Activated naive CD8-positive, alpha-beta T cell treated with anti-CD3 and anti-CD28 coated beads, Interleukin-2, amount 50 U/mL, for 24 hours (primary cell): ENCODE measurements around the gene C1QTNF12.

Experiments
- ATAC-seq: fragments of 150-1000 bp; cut with Tn5 transposase; one replicate; pipeline ENCODE4 v1.10.0; 2021
- DNase-seq: peaks from one replicate; pipeline ENCODE4 v3.0.0; 2021
- H3K27ac Mint-ChIP-seq: one replicate; pipeline ENCODE4 v1.8.0; 2021; ENCODE audit warnings: mild to moderate bottlenecking, mixed read lengths
- H3K27me3 Mint-ChIP-seq: one replicate; pipeline ENCODE4 v1.8.0; 2021; ENCODE audit warnings: mixed read lengths
- H3K36me3 Mint-ChIP-seq: one replicate; pipeline ENCODE4 v1.8.0; 2021; ENCODE audit warnings: low read depth, mixed read lengths
- H3K4me1 Mint-ChIP-seq: one replicate; pipeline ENCODE4 v1.8.0; 2021; ENCODE audit warnings: mixed read lengths
- H3K4me3 Mint-ChIP-seq: one replicate; pipeline ENCODE4 v1.8.0; 2021; ENCODE audit warnings: mild to moderate bottlenecking, moderate library complexity, mixed read lengths
- H3K9me3 Mint-ChIP-seq: one replicate; pipeline ENCODE4 v1.8.0; 2021; ENCODE audit warnings: mixed read lengths

Gene C1QTNF12

DNA sequence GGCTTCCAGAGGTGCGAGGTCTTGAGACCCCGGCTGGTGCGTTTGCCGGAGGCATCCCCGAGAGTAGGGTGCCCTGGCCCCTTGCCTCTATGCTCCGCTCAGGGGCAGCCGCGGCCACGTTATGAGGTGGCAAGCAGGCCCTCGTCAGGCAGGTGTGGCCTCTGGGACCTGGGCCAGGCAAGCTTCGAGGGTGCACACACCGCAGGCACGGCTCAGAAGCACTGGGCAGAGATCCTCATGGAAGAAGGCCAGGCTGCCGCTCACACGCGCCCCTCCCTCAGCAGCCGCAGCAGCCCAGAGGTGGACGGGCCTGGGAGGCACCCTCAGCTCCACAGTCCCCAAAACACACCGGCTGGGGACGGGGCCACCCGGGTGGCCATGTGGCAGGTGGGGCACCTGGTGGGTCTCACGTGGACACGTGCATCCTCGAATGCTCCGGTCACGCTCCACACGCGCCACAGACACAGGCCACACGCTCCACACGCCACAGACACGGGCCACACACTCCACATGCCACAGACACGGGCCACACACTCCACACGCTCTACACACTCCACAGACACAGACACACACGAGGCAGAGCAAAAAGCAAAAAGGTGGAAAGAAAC, 21.2 kb downstream of the C1QTNF12 start:
- DNase-seq (no peak), ATAC-seq (no peak)
- H3K36me3 Mint-ChIP-seq, result peaks cover 27% of the 10 kb centered on the region
- no peak overlapping the region for H3K4me3 Mint-ChIP-seq
- no peaks in the 10 kb centered on the region for H3K9me3 Mint-ChIP-seq
- H3K4me1 Mint-ChIP-seq, result peaks cover 17% of the 10 kb centered on the region
- H3K27ac Mint-ChIP-seq, result no peak overlapping the region
- H3K27me3 Mint-ChIP-seq, result no peaks in the 10 kb centered on the region

- Mint-ChIP-seq H3K36me3 (peaks cover 21% of the 10 kb centered on the region), H3K27me3 (no peaks in the 10 kb centered on the region), H3K4me3 (no peak overlapping the region), H3K9me3 (no peaks in the 10 kb centered on the region), H3K27ac (no peak overlapping the region), H3K4me1 (peaks cover 9% of the 10 kb centered on the region)
- ATAC-seq (no peak), DNase-seq (no peak)
Observed at GRCh38 chr1:1223891-1224290, 22.6 kb downstream of the C1QTNF12 start.

DNA sequence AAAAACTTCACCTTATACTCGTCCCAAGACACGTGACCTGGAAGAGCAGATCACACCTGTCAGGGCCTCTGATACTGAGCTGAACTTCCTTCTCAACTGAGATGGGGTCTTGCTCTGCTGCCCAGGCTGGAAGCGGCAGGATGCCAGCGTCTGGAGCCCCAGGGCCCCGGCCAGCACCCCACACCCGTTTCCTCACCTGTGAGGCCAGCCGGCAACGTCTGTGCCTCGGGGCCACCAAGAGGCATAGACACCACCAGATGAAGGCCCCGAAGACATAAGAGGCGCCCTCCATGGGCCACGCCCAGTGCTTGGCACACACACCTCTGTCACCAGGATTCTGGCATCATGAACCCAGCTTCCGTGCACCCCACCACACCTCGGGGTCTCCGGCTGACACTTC, 23.2 kb downstream of the C1QTNF12 start:
- Mint-ChIP-seq H3K4me3 (no peak overlapping the region), H3K9me3 (no peaks in the 10 kb centered on the region), H3K4me1 (peaks cover 9% of the 10 kb centered on the region), H3K36me3 (peaks cover 21% of the 10 kb centered on the region), H3K27me3 (no peaks in the 10 kb centered on the region), H3K27ac (no peak overlapping the region)
- ATAC-seq, result no peak
- no peak for DNase-seq

DNA sequence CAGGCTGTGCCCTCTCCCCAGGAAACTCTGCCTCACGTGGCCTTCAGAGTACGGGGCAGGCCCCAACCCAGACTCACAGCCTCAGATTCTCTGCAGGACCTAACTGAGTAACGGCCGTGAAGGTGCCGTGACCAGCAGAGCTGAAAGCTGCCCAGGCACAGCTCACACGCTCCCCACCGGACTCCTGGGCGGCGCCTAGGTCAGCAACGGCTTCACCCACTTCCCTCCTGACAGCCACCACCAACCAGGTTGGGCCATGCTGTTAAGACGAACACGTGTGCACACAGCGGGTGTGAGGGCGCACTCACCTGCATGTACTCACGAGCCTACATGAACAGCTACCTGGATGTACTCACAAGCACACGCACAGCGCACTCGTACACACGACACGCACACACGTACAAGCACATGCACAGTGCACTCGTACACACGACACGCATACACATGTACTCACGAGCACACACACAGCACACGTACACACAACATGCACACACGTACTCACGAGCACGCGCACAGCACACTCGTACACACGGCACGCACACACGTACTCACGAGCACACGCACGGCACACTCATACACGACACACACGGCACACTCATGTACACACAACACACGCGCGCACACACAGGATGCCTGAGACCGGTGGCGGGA, 23.8 kb downstream of the C1QTNF12 start:
- Mint-ChIP-seq H3K9me3 (no peaks in the 10 kb centered on the region), H3K27me3 (no peaks in the 10 kb centered on the region), H3K4me1 (peaks cover 15% of the 10 kb centered on the region), H3K36me3 (peaks cover 25% of the 10 kb centered on the region), H3K4me3 (no peak overlapping the region), H3K27ac (no peak overlapping the region)
- DNase-seq, result no peak
- ATAC-seq, result no peak

DNA sequence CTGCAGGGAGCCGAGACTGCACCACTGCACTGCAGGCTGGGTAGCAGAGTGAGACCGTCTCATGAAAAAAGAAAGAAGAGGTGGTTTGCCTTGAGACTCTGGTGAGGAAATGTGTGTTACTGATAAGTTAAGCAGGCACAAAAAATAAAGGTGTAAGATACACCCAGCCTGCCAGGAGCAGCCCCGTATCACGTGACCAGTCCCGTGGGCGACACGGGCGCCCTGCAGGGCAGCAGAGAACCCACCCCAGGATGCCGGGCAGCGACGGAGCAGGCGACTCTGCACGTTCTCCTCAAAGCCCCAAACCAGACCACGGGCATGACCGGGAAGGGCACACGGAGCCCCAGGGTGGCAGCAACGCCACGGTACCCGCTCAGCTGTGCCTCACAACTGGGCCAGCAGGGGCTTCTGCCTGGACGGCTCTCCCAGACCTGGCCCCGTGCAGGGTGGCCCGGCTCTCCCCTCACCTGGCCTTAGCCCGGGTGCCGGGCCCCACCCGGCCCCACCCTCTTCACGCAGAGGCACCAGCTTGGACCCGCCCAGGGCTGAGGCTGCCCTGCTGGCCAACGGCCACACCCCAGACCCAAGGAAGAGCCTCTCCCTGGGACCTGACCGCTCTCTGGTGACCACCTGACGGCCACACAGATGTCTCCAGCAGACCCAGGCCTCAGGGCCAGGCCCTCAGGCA, 24.5 kb downstream of the C1QTNF12 start:
- no peak for DNase-seq
- H3K27me3 Mint-ChIP-seq, result no peaks in the 10 kb centered on the region
- H3K4me3 Mint-ChIP-seq, result no peak overlapping the region
- H3K36me3 Mint-ChIP-seq, result peaks cover 25% of the 10 kb centered on the region
- no peak overlapping the region for H3K27ac Mint-ChIP-seq
- ATAC-seq, result no peak
- H3K4me1 Mint-ChIP-seq, result peaks cover 19% of the 10 kb centered on the region
- no peaks in the 10 kb centered on the region for H3K9me3 Mint-ChIP-seq

GRCh38 chr1:1220197-1220596, 26.3 kb downstream of the C1QTNF12 start:
- H3K4me3 Mint-ChIP-seq, result no peak overlapping the region
- H3K9me3 Mint-ChIP-seq, result no peaks in the 10 kb centered on the region
- H3K36me3 Mint-ChIP-seq, result peaks cover 29% of the 10 kb centered on the region
- H3K27ac Mint-ChIP-seq, result peak overlapping the region; percentile 12
- DNase-seq (no peak), ATAC-seq (no peak)
- H3K4me1 Mint-ChIP-seq, result peaks cover 31% of the 10 kb centered on the region
- H3K27me3 Mint-ChIP-seq, result no peaks in the 10 kb centered on the region

- Mint-ChIP-seq H3K36me3 (peaks cover 29% of the 10 kb centered on the region), H3K9me3 (no peaks in the 10 kb centered on the region), H3K4me1 (peaks cover 40% of the 10 kb centered on the region), H3K27me3 (no peaks in the 10 kb centered on the region), H3K27ac (peak overlapping the region; percentile 67), H3K4me3 (no peak overlapping the region)
- ATAC-seq, result peak; percentile 4
- DNase-seq, result no peak
Observed at GRCh38 chr1:1219341-1219740, 27.2 kb downstream of the C1QTNF12 start.

DNA sequence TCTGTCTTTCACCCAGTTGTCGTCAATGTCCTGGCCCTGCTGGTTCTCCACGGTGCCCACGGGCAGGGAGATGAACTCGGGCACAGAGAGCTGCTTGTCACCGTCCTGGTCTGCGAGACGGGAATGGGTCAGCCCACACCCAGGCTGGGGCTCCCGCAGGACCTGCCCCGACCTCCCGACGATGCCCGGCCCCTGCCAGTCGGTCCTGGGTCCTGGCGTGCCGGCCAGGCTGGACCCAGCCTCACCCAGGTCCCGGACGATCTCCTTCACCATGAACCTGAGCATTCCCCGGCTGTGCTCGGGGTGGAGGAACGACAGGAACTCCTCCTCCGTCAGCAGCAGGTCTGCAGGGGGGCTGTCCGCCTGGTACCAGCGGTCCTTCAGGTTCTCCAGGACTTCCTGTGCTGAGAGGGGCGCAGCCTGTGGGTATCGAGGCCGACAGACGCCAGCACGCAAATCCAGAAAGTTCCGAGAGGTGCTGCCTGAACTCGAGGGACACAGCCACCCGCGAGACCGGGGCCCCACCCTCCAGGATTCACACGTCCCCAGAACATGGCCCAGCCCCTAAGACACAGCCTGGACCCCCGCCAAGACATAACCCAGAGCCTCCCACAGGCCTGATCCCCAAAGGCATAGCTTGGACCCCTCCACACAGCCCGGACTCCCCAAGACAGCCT, 27.9 kb downstream of the C1QTNF12 start:
- no peak for ATAC-seq
- DNase-seq, result no peak
- H3K27ac Mint-ChIP-seq, result peak overlapping the region; percentile 67
- H3K27me3 Mint-ChIP-seq, result no peaks in the 10 kb centered on the region
- peaks cover 42% of the 10 kb centered on the region for H3K4me1 Mint-ChIP-seq
- no peaks in the 10 kb centered on the region for H3K9me3 Mint-ChIP-seq
- H3K4me3 Mint-ChIP-seq, result no peak overlapping the region
- H3K36me3 Mint-ChIP-seq, result peaks cover 26% of the 10 kb centered on the region

DNA sequence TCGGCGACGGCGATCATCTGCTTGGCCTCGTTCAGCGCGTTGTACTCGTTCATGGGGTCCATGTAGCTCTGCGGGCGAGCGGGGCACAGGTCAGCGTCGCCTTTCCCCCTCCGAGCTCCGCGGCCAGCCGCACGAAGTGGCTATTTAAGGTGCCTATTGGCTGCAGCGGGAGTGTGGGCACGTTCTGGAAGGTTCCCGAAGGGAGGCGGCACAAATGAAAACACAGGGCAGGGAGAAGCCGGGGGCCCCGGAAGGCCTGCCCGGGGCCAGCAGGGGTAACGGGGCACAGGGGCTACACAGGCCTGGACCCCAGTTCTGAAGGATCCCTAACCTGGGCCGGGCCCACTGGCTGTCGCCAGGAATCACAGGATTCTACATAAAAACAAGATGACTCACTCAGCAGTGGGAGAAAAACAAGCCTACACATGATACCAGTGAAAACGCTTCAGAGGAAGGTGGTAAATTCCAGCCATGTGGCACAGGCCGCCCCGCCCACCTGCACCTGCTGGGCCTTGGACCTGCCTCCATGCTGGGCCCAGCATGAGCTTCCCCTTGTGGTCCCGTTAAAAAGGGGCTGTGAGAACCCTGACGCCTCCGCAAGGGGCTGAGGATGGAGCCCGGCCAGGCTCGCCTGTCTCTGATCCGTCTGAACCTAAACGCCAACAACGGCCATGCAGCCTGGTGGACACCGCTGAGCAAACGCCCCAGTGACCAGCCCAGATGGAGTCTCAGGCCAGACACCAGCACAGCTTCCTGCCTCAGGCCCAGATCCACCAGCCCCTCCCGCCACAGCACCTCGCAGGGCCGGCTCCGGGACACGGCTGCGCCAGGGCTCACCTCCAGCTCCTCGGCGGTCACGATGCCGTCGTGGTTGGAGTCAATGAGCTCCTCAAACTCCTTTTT, 28.6 kb downstream of the C1QTNF12 start:
- peaks cover 42% of the 10 kb centered on the region for H3K4me1 Mint-ChIP-seq
- H3K36me3 Mint-ChIP-seq, result peaks cover 21% of the 10 kb centered on the region
- ATAC-seq (no peak), DNase-seq (peak; percentile 36)
- peak overlapping the region; percentile 35 for H3K27ac Mint-ChIP-seq
- no peak overlapping the region for H3K4me3 Mint-ChIP-seq
- no peaks in the 10 kb centered on the region for H3K27me3 Mint-ChIP-seq
- no peaks in the 10 kb centered on the region for H3K9me3 Mint-ChIP-seq

- no peak for ATAC-seq
- peaks cover 18% of the 10 kb centered on the region for H3K36me3 Mint-ChIP-seq
- DNase-seq, result peak; percentile 37
Observed at GRCh38 chr1:1216770-1217620, 29.5 kb downstream of the C1QTNF12 start.

DNA sequence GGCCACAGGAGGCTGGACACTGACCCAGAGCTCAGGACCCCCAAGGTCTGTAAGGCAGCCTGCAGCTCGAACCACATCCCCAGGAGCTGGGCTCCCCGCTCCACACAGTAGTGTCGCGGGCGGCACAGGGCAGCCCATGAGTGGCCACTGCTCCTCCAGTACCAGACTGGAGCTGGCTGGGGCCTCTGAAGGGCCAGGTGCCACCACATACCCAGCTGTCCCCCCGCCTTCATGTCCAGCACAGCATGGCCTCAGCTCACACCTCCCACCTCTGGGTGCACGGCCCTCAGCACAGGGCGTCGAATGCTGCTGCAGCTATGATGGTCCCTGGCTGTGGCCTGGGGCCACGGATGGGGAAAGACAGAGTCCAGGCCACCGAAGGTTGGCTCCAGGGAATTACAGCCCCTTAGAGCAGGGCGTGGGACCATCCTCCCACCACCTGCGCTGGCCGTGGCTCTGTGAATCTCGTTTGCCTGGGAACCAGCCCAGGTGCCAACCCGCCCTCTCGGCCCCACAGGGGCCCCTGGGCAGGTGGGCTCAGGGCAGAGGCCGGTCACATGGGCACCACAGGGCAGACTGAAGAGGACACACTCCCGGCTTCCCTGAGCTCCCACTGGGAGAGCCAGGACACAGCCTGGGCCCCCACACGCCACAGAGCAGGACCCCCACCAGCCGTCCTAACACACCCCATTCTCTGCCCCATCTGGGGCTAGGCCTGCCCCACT, 30.5 kb downstream of the C1QTNF12 start:
- H3K27me3 Mint-ChIP-seq, result no peaks in the 10 kb centered on the region
- no peaks in the 10 kb centered on the region for H3K9me3 Mint-ChIP-seq
- no peak overlapping the region for H3K4me3 Mint-ChIP-seq
- H3K4me1 Mint-ChIP-seq, result peaks cover 42% of the 10 kb centered on the region
- no peak for DNase-seq
- ATAC-seq, result no peak
- peak overlapping the region; percentile 82 for H3K27ac Mint-ChIP-seq
- H3K36me3 Mint-ChIP-seq, result peaks cover 17% of the 10 kb centered on the region

More at GRCh38 chr1:1216770-1217620, 29.5 kb downstream of the C1QTNF12 start:
- peak overlapping the region; percentile 82 for H3K27ac Mint-ChIP-seq
- H3K9me3 Mint-ChIP-seq, result no peaks in the 10 kb centered on the region
- peak overlapping the region; percentile 59 for H3K4me3 Mint-ChIP-seq
- H3K27me3 Mint-ChIP-seq, result no peaks in the 10 kb centered on the region
- H3K4me1 Mint-ChIP-seq, result peaks cover 42% of the 10 kb centered on the region

- no peak for ATAC-seq
- H3K9me3 Mint-ChIP-seq, result no peaks in the 10 kb centered on the region
- H3K4me1 Mint-ChIP-seq, result peaks cover 42% of the 10 kb centered on the region
- no peak for DNase-seq
- H3K4me3 Mint-ChIP-seq, result peak overlapping the region; percentile 65
- peaks cover 18% of the 10 kb centered on the region for H3K36me3 Mint-ChIP-seq
- no peaks in the 10 kb centered on the region for H3K27me3 Mint-ChIP-seq
- peak overlapping the region; percentile 67 for H3K27ac Mint-ChIP-seq
Observed at GRCh38 chr1:1215080-1215676, 31.3 kb downstream of the C1QTNF12 start.
